H1 (cell line): Measurements from ENCODE around the gene SPTAN1. TPM values are rescaled to one million over a fixed set of nuclear protein-coding genes. Genes with fewer than 3 reads are reported as not detected.

ENCODE experiments used
- CTCF ChIA-PET: fragments of 300-600 bp; sonication (Branson Sonifier 250); formaldehyde crosslinking; loops from one replicate; lab custom pipeline; 2021; ENCODE audit not compliant: partially characterized antibody; lab: Charles Lee
- POLR2A ChIA-PET: fragments of 300-600 bp; sonication (Branson Sonifier 250); formaldehyde crosslinking; loops from one replicate; lab custom pipeline; 2021; ENCODE audit warnings: inconsistent platforms; ENCODE audit not compliant: partially characterized antibody; lab: Charles Lee
- DNase-seq, 2 experiments: peaks; one replicate each; pipeline versions ENCODE4 v3.0.0 to v3.0.0-alpha.2; 2010 to 2022; ENCODE audit warnings: low spot score in 2 of 2, low read depth in 1 of 2, mixed read lengths in 1 of 2
- FAIRE-seq: peaks from 2 replicates; lab custom pipeline; 2011; peaks lifted over from hg19 to GRCh38; lab: Jason Lieb, UNC
- H2AFZ ChIP-seq: 2 replicates; pipeline ENCODE4 v1.8.1; 2012; ENCODE audit warnings: low read length, inconsistent platforms
- H2AK5ac ChIP-seq: 2 replicates; pipeline ENCODE4 v1.6.1; 2013; ENCODE audit warnings: low read depth, low read length
- H2BK120ac ChIP-seq: replicated peaks from 2 replicates; pipeline ENCODE3; 2013; ENCODE audit warnings: low read depth, low read length, inconsistent platforms
- H2BK12ac ChIP-seq: 2 replicates; pipeline ENCODE4 v1.6.1; 2013; ENCODE audit warnings: low read depth, low read length
- H2BK15ac ChIP-seq: 2 replicates; pipeline ENCODE4 v1.6.1; 2013; ENCODE audit warnings: low read length
- H2BK20ac ChIP-seq: 2 replicates; pipeline ENCODE4 v1.6.1; 2013; ENCODE audit warnings: low read length
- H2BK5ac ChIP-seq: 2 replicates; pipeline ENCODE4 v1.6.1; 2013; ENCODE audit warnings: low read depth, low read length
- H3K14ac ChIP-seq: 2 replicates; pipeline ENCODE4 v1.6.1; 2013; ENCODE audit warnings: inconsistent platforms; ENCODE audit not compliant: insufficient read length
- H3K18ac ChIP-seq: 2 replicates; pipeline ENCODE4 v1.6.1; 2013; ENCODE audit warnings: low read length; ENCODE audit errors: extremely low read depth
- H3K23ac ChIP-seq: 2 replicates; pipeline ENCODE4 v1.6.1; 2013; ENCODE audit warnings: inconsistent platforms; ENCODE audit not compliant: insufficient read length
- H3K23me2 ChIP-seq: 2 replicates; pipeline ENCODE4 v1.6.1; 2013; ENCODE audit warnings: low read depth, low read length
- H3K27ac ChIP-seq: 2 replicates; pipeline ENCODE4 v1.6.1; 2011; ENCODE audit warnings: low read depth, low read length, inconsistent platforms
- H3K27me3 ChIP-seq, 4 experiments: replicated peaks in 1 of 4; 1 replicate in 1 of 4; 2 replicates in 3 of 4; pipeline versions ENCODE4 v1.6.1 to v1.8.1; 2011 to 2013; ENCODE audit warnings: low read length in 3 of 4, mild to moderate bottlenecking in 3 of 4, inconsistent platforms in 2 of 4, mixed read lengths in 2 of 4, moderate library complexity in 1 of 4; ENCODE audit not compliant: control insufficient read depth in 3 of 4, insufficient read depth in 3 of 4; ENCODE audit errors: extremely low read depth in 1 of 4
- H3K36me3 ChIP-seq, 4 experiments: 2 replicates each; pipeline versions ENCODE4 v1.6.1 to v1.8.1; 2011 to 2013; ENCODE audit warnings: mild to moderate bottlenecking in 4 of 4, low read length in 3 of 4, moderate library complexity in 2 of 4, control low read depth in 1 of 4, inconsistent platforms in 1 of 4; ENCODE audit not compliant: insufficient read depth in 4 of 4, control insufficient read depth in 2 of 4
- H3K4ac ChIP-seq: replicated peaks from 2 replicates; pipeline ENCODE3; 2013; ENCODE audit warnings: low read length, low read depth, mixed read lengths, inconsistent platforms; ENCODE audit not compliant: insufficient read length
- H3K4me1 ChIP-seq, 4 experiments: replicated peaks in 1 of 4; 1 replicate in 1 of 4; 2 replicates in 3 of 4; pipeline versions ENCODE4 v1.6.1 to v1.8.1; 2011 to 2013; ENCODE audit warnings: low read length in 3 of 4, inconsistent platforms in 2 of 4, mixed read lengths in 1 of 4; ENCODE audit not compliant: insufficient read depth in 4 of 4, control insufficient read depth in 3 of 4
- H3K4me2 ChIP-seq, 2 experiments: 2 replicates each; pipeline versions ENCODE4 v1.6.1 to v1.8.1; 2011 to 2013; ENCODE audit warnings: low read depth in 2 of 2, low read length in 2 of 2, control low read depth in 1 of 2, inconsistent platforms in 1 of 2, mild to moderate bottlenecking in 1 of 2; ENCODE audit not compliant: insufficient read depth in 1 of 2
- H3K4me3 ChIP-seq, 4 experiments: fragments of 200-600, 300-600 bp in 1 of 4; sonication (generic), shearing (Covaris generic), sonication (Bioruptor Twin) in 1 of 4; 2 replicates each; pipeline versions ENCODE4 v1.5.1 to v1.8.1; 2011 to 2016; ENCODE audit warnings: low read length in 4 of 4, low read depth in 3 of 4, control low read depth in 2 of 4, inconsistent platforms in 2 of 4, mild to moderate bottlenecking in 2 of 4, mixed read lengths in 1 of 4, moderate library complexity in 1 of 4; ENCODE audit not compliant: insufficient read depth in 2 of 4; ENCODE audit errors: extremely low read depth in 1 of 4
- H3K56ac ChIP-seq: replicated peaks from 2 replicates; pipeline ENCODE3; 2013; ENCODE audit warnings: low read depth, mild to moderate bottlenecking, mixed read lengths, low read length, inconsistent platforms; ENCODE audit not compliant: insufficient read length
- H3K79me1 ChIP-seq: 2 replicates; pipeline ENCODE4 v1.6.1; 2013; ENCODE audit warnings: low read depth, low read length, control low read depth
- H3K79me2 ChIP-seq, 2 experiments: 2 replicates each; pipeline versions ENCODE4 v1.6.1 to v1.8.1; 2012 to 2013; ENCODE audit warnings: low read length in 2 of 2, mild to moderate bottlenecking in 2 of 2, inconsistent platforms in 1 of 2; ENCODE audit not compliant: insufficient read depth in 2 of 2, control insufficient read depth in 1 of 2
- H3K9ac ChIP-seq, 4 experiments: replicated peaks in 1 of 4; 1 replicate in 1 of 4; 2 replicates in 3 of 4; pipeline versions ENCODE4 v1.6.1 to v1.8.1; 2011 to 2013; ENCODE audit warnings: low read depth in 3 of 4, low read length in 3 of 4, control low read depth in 2 of 4, mild to moderate bottlenecking in 2 of 4, moderate library complexity in 2 of 4, inconsistent platforms in 1 of 4; ENCODE audit errors: extremely low read depth in 1 of 4
- H3K9me3 ChIP-seq, 2 experiments: 2 replicates each; pipeline versions ENCODE4 v1.6.1 to v1.8.1; 2012 to 2013; ENCODE audit warnings: mild to moderate bottlenecking in 2 of 2, moderate library complexity in 2 of 2, control low read depth in 1 of 2, inconsistent platforms in 1 of 2, low read depth in 1 of 2, low read length in 1 of 2, mixed read lengths in 1 of 2; ENCODE audit not compliant: insufficient read depth in 2 of 2
- H4K20me1 ChIP-seq, 2 experiments: replicated peaks in 1 of 2; 2 replicates each; pipeline versions ENCODE3 to v1.8.1; 2011 to 2013; ENCODE audit warnings: inconsistent platforms in 2 of 2, low read length in 2 of 2, mild to moderate bottlenecking in 1 of 2; ENCODE audit not compliant: insufficient read depth in 2 of 2, control insufficient read depth in 1 of 2
- H4K5ac ChIP-seq: 2 replicates; pipeline ENCODE4 v1.6.1; 2013; ENCODE audit warnings: low read length, low read depth, mixed read lengths, inconsistent platforms; ENCODE audit not compliant: insufficient read length
- H4K8ac ChIP-seq: 2 replicates; pipeline ENCODE4 v1.8.0; 2013; ENCODE audit warnings: mild to moderate bottlenecking, moderate library complexity, low read length, inconsistent platforms; ENCODE audit not compliant: insufficient read depth; ENCODE audit errors: extremely low read depth
- H4K91ac ChIP-seq: replicated peaks from 2 replicates; pipeline ENCODE3; 2013; ENCODE audit warnings: low read length, mixed read lengths, inconsistent platforms; ENCODE audit not compliant: insufficient read length
- CTCF ChIP-seq, 3 experiments: IDR thresholded peaks; 1 replicate in 2 of 3; 2 replicates in 1 of 3; pipeline versions ENCODE4 v1.5.1 to v1.6.1; 2011; ENCODE audit warnings: low read length in 3 of 3, mild to moderate bottlenecking in 3 of 3, inconsistent platforms in 2 of 3, low read depth in 1 of 3, moderate library complexity in 1 of 3; ENCODE audit not compliant: insufficient read depth in 1 of 3; ENCODE audit errors: control extremely low read depth in 1 of 3
- HDAC2 ChIP-seq, 2 experiments: fragments of 300-600 bp in 1 of 2; sonication (generic) in 1 of 2; IDR thresholded peaks; 2 replicates each; pipeline ENCODE4 v1.6.1; 2011 to 2012; ENCODE audit warnings: low read depth in 2 of 2, low read length in 2 of 2, mild to moderate bottlenecking in 2 of 2, moderate library complexity in 2 of 2, borderline replicate concordance in 1 of 2, inconsistent platforms in 1 of 2
- WGBS, 2 experiments: shearing (Covaris generic) in 1 of 2; methylation state at CpG; one replicate each; pipeline versions ENCODE4 v1.1.6 to v1.1.7; 2013 to 2015; ENCODE audit warnings: low lambda C conversion rate in 2 of 2, mixed read lengths in 2 of 2, inconsistent platforms in 1 of 2, low coverage in 1 of 2, missing lambda C conversion rate in 1 of 2; ENCODE audit not compliant: insufficient replicate concordance in 2 of 2, insufficient coverage in 1 of 2, insufficient read length in 1 of 2; ENCODE audit errors: extremely low coverage in 1 of 2, missing lambda C conversion rate in 1 of 2; 5-methylcytosine and 5-hydroxymethylcytosine counted together
- polyA plus RNA-seq, 7 experiments: library from polyadenylated mRNA; depleted of rRNA in 3 of 7; stranded (reverse) in 5 of 7; unstranded in 2 of 7; fragments of >200 nt in 5 of 7; fragments of 200-250 nt in 2 of 7; gene quantifications; 1 replicate in 5 of 7; 2 replicates in 1 of 7; 4 replicates in 1 of 7; pipeline versions ENCODE4 v1.2.1 to v1.2.3, GENCODE V29; 2011 to 2013; ENCODE audit warnings: missing spikeins in 2 of 7, mixed read lengths in 2 of 7
- total RNA-seq: library from RNA; stranded (reverse); fragmentation: NEBNext Ultra II Directional; extraction: Animal tissue kit (Norgen Biotek cat#: 25700); gene quantifications from 2 replicates; pipeline ENCODE4 v1.2.1, GENCODE V29; 2021

Gene SPTAN1
- total and polyA plus RNA-seq, 2 of the 8 experiments (the other 6 are each of a cell fraction or from before 2014, with no cell fraction given): 182 to 216 TPM

- peak overlapping the region; percentile 33; the same call in 1 of the 2 replicates for H3K27ac ChIP-seq
- H2BK15ac ChIP-seq: no peak overlapping the region; the same call in 1 of the 2 replicates
- peak overlapping the region; percentile 84; the same call in 1 of the 2 replicates for H2BK12ac ChIP-seq
- H2BK120ac ChIP-seq: no peak overlapping the region
- no peaks in the 10 kb centered on the region for H3K9me3 ChIP-seq
- no peak overlapping the region; the same call in 1 of the 2 replicates for H3K18ac ChIP-seq
- no peak overlapping the region for H2BK20ac ChIP-seq
- FAIRE-seq (no peak), DNase-seq (no peak)
- no peaks in the 10 kb centered on the region; a peak in 1 of 4 replicates for H3K79me2 ChIP-seq
- H4K5ac ChIP-seq: no peak overlapping the region
- H3K56ac ChIP-seq: no peak overlapping the region
- no peaks in the 10 kb centered on the region for H3K23me2 ChIP-seq
- H3K4me2 ChIP-seq: no peak overlapping the region
- H3K79me1 ChIP-seq: peaks cover 10% of the 10 kb centered on the region; the same call in 1 of the 2 replicates
- H3K36me3 ChIP-seq: peaks cover 24 to 40% (median 34%) of the 10 kb centered on the region in 4 experiments; a peak in 6 of 8 replicates
- H3K23ac ChIP-seq: no peak overlapping the region
- no peaks in the 10 kb centered on the region for H3K27me3 ChIP-seq
- WGBS, 2 experiments: 93% methylated on average over 20 of the region's 20 CpGs; no CpG with 5 or more reads in 1 of the 2 experiments
- POLR2A ChIA-PET: interaction anchor here (0.6 to 15.6 kb wide), 11 partner anchors 13 to 336 kb away, joined by 3 to 313 read pairs (median 4); partner anchors contain the start of genes PKN3, SET and SPOUT1
- peak overlapping the region; percentile 39; the same call in 1 of the 2 replicates for H4K8ac ChIP-seq
- H3K4ac ChIP-seq: no peak overlapping the region
- no peak overlapping the region for H3K9ac ChIP-seq
- TF ChIP-seq CTCF (IDR thresholded peaks at IDR 0.05; ENCODE audit: control extremely low read depth in 1 of 3, insufficient read depth in 1 of 3, low read depth in 1 of 3, low read length in 3 of 3) (peak in 1 of 3 experiments; percentile 2; a peak in 1 of 4 replicates), HDAC2 (IDR thresholded peaks at IDR 0.05; ENCODE audit: borderline replicate concordance in 1 of 2, low read depth in 2 of 2, low read length in 2 of 2) (no peak)
- H2AK5ac ChIP-seq: no peak overlapping the region
- H2AFZ ChIP-seq: no peak overlapping the region
- CTCF ChIA-PET: interaction anchor here (0.7 to 4.1 kb wide), 17 partner anchors 10 to 222 kb away, joined by 3 to 37 read pairs (median 4); no protein-coding TSS in a partner anchor
- H3K4me1 ChIP-seq: peaks cover 0 to 14% (median 11%) of the 10 kb centered on the region in 4 experiments; a peak in 5 of 7 replicates
- H3K4me3 ChIP-seq: no peak overlapping the region
- no peak overlapping the region for H4K91ac ChIP-seq
- H3K14ac ChIP-seq: no peak overlapping the region
- peak overlapping the region; percentile 88 for H2BK5ac ChIP-seq
- H4K20me1 ChIP-seq: peaks cover 5 to 22% of the 10 kb centered on the region in 2 experiments
These were observed 84.5 kb downstream of the SPTAN1 start for GRCh38 chr9:128636556-128637530.
